HepG2 (cell line): ENCODE results near the gene RBFOX1.

Experiments
- HNRNPUL1 ChIP-seq: fragments of 200-400 bp; formaldehyde crosslinking; IDR thresholded peaks from 2 replicates; pipeline ENCODE4 v1.6.1; 2017; ENCODE audit warnings: low read depth, mild to moderate bottlenecking, low read length, moderate library complexity
- MYNN ChIP-seq: sonication (generic); formaldehyde crosslinking; IDR thresholded peaks from 2 replicates; pipeline ENCODE4 v1.4.0; 2020; ENCODE audit warnings: mild to moderate bottlenecking, low read depth, missing genetic modification reagents
- POGZ ChIP-seq: sonication (generic); formaldehyde crosslinking; IDR thresholded peaks from 2 replicates; pipeline ENCODE4 v1.4.0; 2020; ENCODE audit warnings: mild to moderate bottlenecking, missing genetic modification reagents
- RERE ChIP-seq: IDR thresholded peaks from 2 replicates; pipeline ENCODE4 v1.6.1; 2016; ENCODE audit warnings: low read depth, missing genetic modification reagents, missing compliant biosample characterization

- no peak for TF ChIP-seq HNRNPUL1
- TF ChIP-seq POGZ, result no peak
- no peak for TF ChIP-seq MYNN (CRISPR knock-in tag)
- TF ChIP-seq RERE (CRISPR knock-in tag), result no peak
Observed at GRCh38 chr16:7436306-7436705, 103.7 kb downstream of the RBFOX1 start.
